Activated CD4-positive, alpha-beta T cell treated with anti-CD3 and anti-CD28 coated beads, Interleukin-2, amount 10 ng/mL, durations not matched to agents 24 days and 14 days (primary cell): ENCODE measurements around the gene MSMP. TPM values are rescaled to one million over a fixed set of nuclear protein-coding genes. Genes with fewer than 3 reads are reported as not detected.

Experiments used
- DNase-seq: peaks from one replicate; pipeline ENCODE4 v3.0.0; 2022
- H3K27ac Mint-ChIP-seq: one replicate; pipeline ENCODE4 v1.8.0; 2022; ENCODE audit warnings: mild to moderate bottlenecking, mixed read lengths
- H3K27me3 Mint-ChIP-seq: one replicate; pipeline ENCODE4 v1.8.0; 2022; ENCODE audit warnings: mixed read lengths
- H3K36me3 Mint-ChIP-seq: one replicate; pipeline ENCODE4 v1.8.0; 2022; ENCODE audit warnings: low read depth, mild to moderate bottlenecking, mixed read lengths
- H3K4me1 Mint-ChIP-seq: one replicate; pipeline ENCODE4 v1.8.0; 2021; ENCODE audit warnings: mixed read lengths
- H3K4me3 Mint-ChIP-seq: one replicate; pipeline ENCODE4 v1.8.0; 2022; ENCODE audit warnings: mild to moderate bottlenecking, moderate library complexity, mixed read lengths
- H3K9me3 Mint-ChIP-seq: one replicate; pipeline ENCODE4 v1.8.0; 2021; ENCODE audit warnings: mixed read lengths
- intact Hi-C: fragments of 100-400 bp; cut with micrococcal nuclease; formaldehyde crosslinking; loops from one replicate; pipeline ENCODE4 v1.15.1; 2023
- total RNA-seq: library from RNA; stranded (reverse); gene quantifications from 2 replicates; pipeline ENCODE4 v1.2.3, GENCODE V29; 2022

MSMP gene
- total RNA-seq, 1 donor from 2014 or later, result not detected

- Mint-ChIP-seq H3K4me3 (no peak overlapping the region), H3K27ac (peak overlapping the region; percentile 92), H3K4me1 (peaks cover 22% of the 10 kb centered on the region), H3K9me3 (no peaks in the 10 kb centered on the region), H3K36me3 (peaks cover 20% of the 10 kb centered on the region), H3K27me3 (no peaks in the 10 kb centered on the region)
- intact Hi-C loops, result loop anchor here (1.0 to 5.0 kb wide), 7 partner anchors 17 to 619 kb away; partner anchors contain the start of genes CCDC107, HINT2 and RMRP
- DNase-seq, result no peak
Observed at GRCh38 chr9:35731415-35732184, 22.5 kb downstream of the MSMP start.

GRCh38 chr9:35730486-35730854, 23.6 kb downstream of the MSMP start:
- no peaks in the 10 kb centered on the region for H3K27me3 Mint-ChIP-seq
- no peak overlapping the region for H3K4me3 Mint-ChIP-seq
- H3K27ac Mint-ChIP-seq, result peak overlapping the region; percentile 60
- H3K4me1 Mint-ChIP-seq, result peaks cover 22% of the 10 kb centered on the region
- no peak for DNase-seq
- intact Hi-C loops, result loop anchor here (5.0 kb wide), 1 partner anchor 618 kb away; no protein-coding TSS in a partner anchor
- no peaks in the 10 kb centered on the region for H3K9me3 Mint-ChIP-seq
- peaks cover 22% of the 10 kb centered on the region for H3K36me3 Mint-ChIP-seq

GRCh38 chr9:35729700-35730485, 24.2 kb downstream of the MSMP start:
- peaks cover 20% of the 10 kb centered on the region for H3K4me1 Mint-ChIP-seq
- H3K36me3 Mint-ChIP-seq, result peaks cover 18% of the 10 kb centered on the region
- H3K27me3 Mint-ChIP-seq, result no peaks in the 10 kb centered on the region
- intact Hi-C loops, result loop anchor here (2.0 to 5.0 kb wide), 2 partner anchors 33 to 618 kb away; no protein-coding TSS in a partner anchor
- no peak overlapping the region for H3K4me3 Mint-ChIP-seq
- DNase-seq, result peak; percentile 78
- no peaks in the 10 kb centered on the region for H3K9me3 Mint-ChIP-seq
- H3K27ac Mint-ChIP-seq, result peak overlapping the region; percentile 60

GRCh38 chr9:35729101-35729500, 25.0 kb downstream of the MSMP start:
- Mint-ChIP-seq H3K36me3 (peaks cover 23% of the 10 kb centered on the region), H3K9me3 (no peaks in the 10 kb centered on the region), H3K4me3 (no peak overlapping the region), H3K27ac (no peak overlapping the region), H3K4me1 (peaks cover 19% of the 10 kb centered on the region), H3K27me3 (no peaks in the 10 kb centered on the region)
- peak; percentile 63 for DNase-seq
- intact Hi-C loops, result loop anchor here (2.0 kb wide), 1 partner anchor 32 kb away; no protein-coding TSS in a partner anchor

GRCh38 chr9:35728041-35728971, 25.8 kb downstream of the MSMP start:
- Mint-ChIP-seq H3K36me3 (peaks cover 29% of the 10 kb centered on the region), H3K9me3 (no peaks in the 10 kb centered on the region), H3K4me1 (peaks cover 16% of the 10 kb centered on the region), H3K27ac (no peak overlapping the region), H3K4me3 (no peak overlapping the region), H3K27me3 (no peaks in the 10 kb centered on the region)
- intact Hi-C loops, result loop anchor here (2.0 kb wide), 1 partner anchor 32 kb away; no protein-coding TSS in a partner anchor
- DNase-seq, result peak; percentile 82

GRCh38 chr9:35727676-35728040, 26.4 kb downstream of the MSMP start:
- Mint-ChIP-seq H3K27me3 (no peaks in the 10 kb centered on the region), H3K4me3 (no peak overlapping the region), H3K4me1 (peaks cover 11% of the 10 kb centered on the region), H3K36me3 (peaks cover 33% of the 10 kb centered on the region), H3K9me3 (no peaks in the 10 kb centered on the region), H3K27ac (no peak overlapping the region)
- DNase-seq, result no peak
- intact Hi-C loops, result loop anchor here (2.0 kb wide), 1 partner anchor 31 kb away; no protein-coding TSS in a partner anchor

GRCh38 chr9:35726931-35727330, 27.1 kb downstream of the MSMP start:
- H3K27me3 Mint-ChIP-seq, result no peaks in the 10 kb centered on the region
- H3K27ac Mint-ChIP-seq, result peak overlapping the region; percentile 67
- no peaks in the 10 kb centered on the region for H3K9me3 Mint-ChIP-seq
- peaks cover 11% of the 10 kb centered on the region for H3K4me1 Mint-ChIP-seq
- DNase-seq, result peak; percentile 75
- intact Hi-C loops, result no loop called here
- peaks cover 40% of the 10 kb centered on the region for H3K36me3 Mint-ChIP-seq
- no peak overlapping the region for H3K4me3 Mint-ChIP-seq

- intact Hi-C loops, result no loop called here
- Mint-ChIP-seq H3K27me3 (no peaks in the 10 kb centered on the region), H3K4me1 (peaks cover 8% of the 10 kb centered on the region), H3K9me3 (no peaks in the 10 kb centered on the region), H3K36me3 (peaks cover 49% of the 10 kb centered on the region), H3K4me3 (no peak overlapping the region), H3K27ac (no peak overlapping the region)
- DNase-seq, result no peak
Observed at GRCh38 chr9:35725362-35725761, 28.7 kb downstream of the MSMP start.

GRCh38 chr9:35723908-35724307, 30.2 kb downstream of the MSMP start:
- no peak for DNase-seq
- H3K36me3 Mint-ChIP-seq, result peaks cover 62% of the 10 kb centered on the region

GRCh38 chr9:35723426-35723825, 30.6 kb downstream of the MSMP start:
- H3K27me3 Mint-ChIP-seq, result no peaks in the 10 kb centered on the region
- H3K36me3 Mint-ChIP-seq, result peaks cover 64% of the 10 kb centered on the region
- no peak overlapping the region for H3K27ac Mint-ChIP-seq
- DNase-seq, result no peak
- no peak overlapping the region for H3K4me3 Mint-ChIP-seq
- H3K9me3 Mint-ChIP-seq, result no peaks in the 10 kb centered on the region
- peaks cover 8% of the 10 kb centered on the region for H3K4me1 Mint-ChIP-seq
- intact Hi-C loops, result no loop called here

More at GRCh38 chr9:35723908-35724307, 30.2 kb downstream of the MSMP start:
- Mint-ChIP-seq H3K9me3 (no peaks in the 10 kb centered on the region), H3K4me1 (peaks cover 8% of the 10 kb centered on the region), H3K4me3 (no peak overlapping the region), H3K27me3 (no peaks in the 10 kb centered on the region), H3K27ac (no peak overlapping the region)
- intact Hi-C loops, result no loop called here

GRCh38 chr9:35719546-35719945, 34.5 kb downstream of the MSMP start:
- peaks cover 3% of the 10 kb centered on the region for H3K4me1 Mint-ChIP-seq
- no peak overlapping the region for H3K4me3 Mint-ChIP-seq
- no peaks in the 10 kb centered on the region for H3K27me3 Mint-ChIP-seq
- peaks cover 84% of the 10 kb centered on the region for H3K36me3 Mint-ChIP-seq
- H3K27ac Mint-ChIP-seq, result no peak overlapping the region
- DNase-seq, result no peak
- intact Hi-C loops, result no loop called here
- H3K9me3 Mint-ChIP-seq, result no peaks in the 10 kb centered on the region

- DNase-seq, result no peak
- no peaks in the 10 kb centered on the region for H3K27me3 Mint-ChIP-seq
- no peak overlapping the region for H3K4me3 Mint-ChIP-seq
- peaks cover 3% of the 10 kb centered on the region for H3K4me1 Mint-ChIP-seq
- H3K27ac Mint-ChIP-seq, result no peak overlapping the region
- peaks cover 85% of the 10 kb centered on the region for H3K36me3 Mint-ChIP-seq
- intact Hi-C loops, result no loop called here
- H3K9me3 Mint-ChIP-seq, result no peaks in the 10 kb centered on the region
Observed at GRCh38 chr9:35718721-35719511, 35.2 kb downstream of the MSMP start.
